Inflammatory macrophage (primary cell): Measurements from ENCODE around the gene RASA4.
"Not testable (repeated sequence)": the region's sequence is repeated elsewhere in the genome, so short reads cannot be mapped to it uniquely, and the experiment has no call there.

Source experiments
- DNase-seq, 2 donors: peaks; one replicate each; pipeline ENCODE4 v3.0.0-alpha.2; 2020 to 2022

Gene RASA4

GRCh38 chr7:102542771-102543170 lies 73.8 kb downstream of the RASA4 start:
- not testable (repeated sequence) for DNase-seq

- DNase-seq = not testable (repeated sequence)
These were observed 74.5 kb downstream of the RASA4 start for GRCh38 chr7:102542083-102542482.

- DNase-seq = not testable (repeated sequence)
These were observed 76.0 kb downstream of the RASA4 start for GRCh38 chr7:102540604-102541003.

- not testable (repeated sequence) for DNase-seq
These were observed 81.4 kb downstream of the RASA4 start for GRCh38 chr7:102535062-102535615.

- DNase-seq = not testable (repeated sequence)
These were observed 84.4 kb downstream of the RASA4 start for GRCh38 chr7:102532127-102532526.

GRCh38 chr7:102531583-102531982 lies 85.0 kb downstream of the RASA4 start:
- DNase-seq = not testable (repeated sequence)

GRCh38 chr7:102527822-102528793 lies 88.4 kb downstream of the RASA4 start:
- DNase-seq = not testable (repeated sequence)

GRCh38 chr7:102527182-102527581 lies 89.4 kb downstream of the RASA4 start:
- DNase-seq = not testable (repeated sequence)

GRCh38 chr7:102524803-102525202 lies 91.8 kb downstream of the RASA4 start:
- DNase-seq = not testable (repeated sequence)
